Fibroblast of lung (primary cell): Measurements from ENCODE around the gene VPS26C. TPM values are rescaled to one million over a fixed set of nuclear protein-coding genes. Genes with fewer than 3 reads are reported as not detected.
A peak's percentile ranks its signal among the peaks of the same experiment; 100 is the strongest.

Source experiments
- DNase-seq, 2 donors: peaks; one replicate each; pipeline versions ENCODE4 v3.0.0 to v3.0.0-alpha.2; 2010; ENCODE audit warnings: low read depth in 2 of 2
- H2AFZ ChIP-seq: 2 replicates; pipeline ENCODE4 v1.5.1; 2012; ENCODE audit warnings: low read length, control low read depth, inconsistent platforms
- H3K27ac ChIP-seq: 2 replicates; pipeline ENCODE4 v1.5.1; 2011; ENCODE audit warnings: low read length, control low read depth; ENCODE audit not compliant: insufficient read depth
- H3K27me3 ChIP-seq: 2 replicates; pipeline ENCODE4 v1.5.1; 2011; ENCODE audit warnings: mild to moderate bottlenecking, low read length; ENCODE audit not compliant: control insufficient read depth, insufficient read depth
- H3K36me3 ChIP-seq: 2 replicates; pipeline ENCODE4 v1.5.1; 2011; ENCODE audit warnings: low read length; ENCODE audit not compliant: control insufficient read depth, insufficient read depth
- H3K4me1 ChIP-seq: 2 replicates; pipeline ENCODE4 v1.5.1; 2011; ENCODE audit warnings: low read length; ENCODE audit not compliant: control insufficient read depth, insufficient read depth; ENCODE audit errors: extremely low read depth
- H3K4me2 ChIP-seq: 2 replicates; pipeline ENCODE4 v1.5.1; 2011; ENCODE audit warnings: low read length, control low read depth; ENCODE audit not compliant: insufficient read depth; ENCODE audit errors: extremely low read depth
- H3K4me3 ChIP-seq, 4 experiments: fragments of 200-600 bp in 1 of 4; sonication (generic) in 1 of 4; replicated peaks in 1 of 4; 2 replicates each; pipeline ENCODE4 v1.5.1; 2011 to 2016; ENCODE audit warnings: low read length in 4 of 4, low read depth in 3 of 4, mild to moderate bottlenecking in 3 of 4, control low read depth in 2 of 4, inconsistent platforms in 1 of 4, mixed read lengths in 1 of 4; ENCODE audit not compliant: insufficient read depth in 1 of 4; ENCODE audit errors: control extremely low read depth in 1 of 4
- H3K79me2 ChIP-seq: 2 replicates; pipeline ENCODE4 v1.5.1; 2012; ENCODE audit warnings: mild to moderate bottlenecking, low read length, inconsistent platforms; ENCODE audit not compliant: control insufficient read depth, insufficient read depth
- H3K9ac ChIP-seq: 2 replicates; pipeline ENCODE4 v1.5.1; 2011; ENCODE audit warnings: mild to moderate bottlenecking, low read length, control low read depth; ENCODE audit not compliant: insufficient read depth
- H3K9me3 ChIP-seq: 2 replicates; pipeline ENCODE4 v1.5.1; 2012; ENCODE audit warnings: low read depth, low read length; ENCODE audit not compliant: control insufficient read depth, insufficient read depth
- H4K20me1 ChIP-seq: 2 replicates; pipeline ENCODE4 v1.5.1; 2011; ENCODE audit warnings: low read length; ENCODE audit not compliant: control insufficient read depth, insufficient read depth; ENCODE audit errors: extremely low read depth
- CTCF ChIP-seq, 2 donors: IDR thresholded peaks in 1 of 2; conservative IDR thresholded peaks in 1 of 2; 1 replicate in 1 of 2; 2 replicates in 1 of 2; pipeline ENCODE4 v1.5.1; 2011 to 2012; ENCODE audit warnings: low read length in 2 of 2, control low read depth in 1 of 2, inconsistent platforms in 1 of 2, low read depth in 1 of 2, mild to moderate bottlenecking in 1 of 2
- EZH2 ChIP-seq: IDR thresholded peaks from 2 replicates; pipeline ENCODE4 v1.5.1; 2012; ENCODE audit warnings: low read length, control low read depth, mild to moderate bottlenecking; ENCODE audit errors: missing control alignments
- polyA plus RNA-seq, 2 donors: library from polyadenylated mRNA; depleted of rRNA in 1 of 2; stranded (reverse) in 1 of 2; unstranded in 1 of 2; fragments of >200 nt; gene quantifications; 2 replicates each; pipeline ENCODE4 v1.2.1, GENCODE V29; 2011 to 2012; ENCODE audit warnings: missing spikeins in 1 of 2
- total RNA-seq: library from RNA; depleted of rRNA; stranded (reverse); fragments of >200 nt; gene quantifications from 2 replicates; pipeline ENCODE4 v1.2.1, GENCODE V29; 2014

Gene VPS26C
- total and polyA plus RNA-seq, 2 donors (not counting 1 experiment from before 2014, with no cell fraction given): 61.4 to 84.4 TPM

GRCh38 chr21:37200641-37201480 lies 66.3 kb downstream of the VPS26C start:
- H3K9me3 ChIP-seq: no peaks in the 10 kb centered on the region
- H4K20me1 ChIP-seq: no peaks in the 10 kb centered on the region
- H3K4me1 ChIP-seq: no peaks in the 10 kb centered on the region
- no peaks in the 10 kb centered on the region for H3K79me2 ChIP-seq
- H3K4me2 ChIP-seq: no peak overlapping the region
- no peak overlapping the region for H3K27ac ChIP-seq
- no peak for DNase-seq
- TF ChIP-seq CTCF (conservative IDR thresholded peaks at IDR 0.05 in 1 of 2, IDR thresholded peaks at IDR 0.05 in 1 of 2; ENCODE audit: low read depth in 1 of 2, low read length in 2 of 2): no peak
- no peak for TF ChIP-seq EZH2
- no peak overlapping the region for H3K9ac ChIP-seq
- H3K4me3 ChIP-seq: no peak overlapping the region
- H3K36me3 ChIP-seq: peaks cover 5% of the 10 kb centered on the region
- H2AFZ ChIP-seq: no peak overlapping the region
- H3K27me3 ChIP-seq: no peaks in the 10 kb centered on the region

- Histone ChIP-seq H3K9me3 (no peaks in the 10 kb centered on the region), H2AFZ (no peak overlapping the region), H3K4me1 (no peaks in the 10 kb centered on the region), H3K9ac (no peak overlapping the region), H4K20me1 (no peaks in the 10 kb centered on the region), H3K27me3 (no peaks in the 10 kb centered on the region), H3K27ac (no peak overlapping the region), H3K4me2 (no peak overlapping the region), H3K4me3 (no peak overlapping the region), H3K79me2 (no peaks in the 10 kb centered on the region), H3K36me3 (peaks cover 8% of the 10 kb centered on the region)
- TF ChIP-seq EZH2 (no peak), CTCF (conservative IDR thresholded peaks at IDR 0.05 in 1 of 2, IDR thresholded peaks at IDR 0.05 in 1 of 2; ENCODE audit: low read depth in 1 of 2, low read length in 2 of 2) (no peak)
- DNase-seq: peak; percentile 64 to 80
Measured at GRCh38 chr21:37199057-37199924, 67.8 kb downstream of the VPS26C start.

GRCh38 chr21:37197746-37198145 lies 69.4 kb downstream of the VPS26C start:
- Histone ChIP-seq H3K9me3 (no peaks in the 10 kb centered on the region), H3K9ac (no peak overlapping the region), H3K4me2 (no peak overlapping the region), H4K20me1 (no peaks in the 10 kb centered on the region), H3K27me3 (no peaks in the 10 kb centered on the region), H2AFZ (no peak overlapping the region), H3K79me2 (no peaks in the 10 kb centered on the region), H3K27ac (no peak overlapping the region), H3K4me3 (no peak overlapping the region), H3K36me3 (peaks cover 8% of the 10 kb centered on the region), H3K4me1 (no peaks in the 10 kb centered on the region)
- no peak for DNase-seq
- TF ChIP-seq EZH2: no peak
- no peak for TF ChIP-seq CTCF (conservative IDR thresholded peaks at IDR 0.05 in 1 of 2, IDR thresholded peaks at IDR 0.05 in 1 of 2; ENCODE audit: low read depth in 1 of 2, low read length in 2 of 2)
